Measurements from ENCODE around the gene SH3RF3.
"Not testable (repeated sequence)": the region's sequence is repeated elsewhere in the genome, so short reads cannot be mapped to it uniquely, and the experiment has no call there.

The SH3RF3 gene

GRCh38 chr2:109109342-109109741, 19.7 kb upstream of the SH3RF3 start:
- POLR2A ChIA-PET: no interaction called here
- TF ChIP-seq CTCF (IDR thresholded peaks at IDR 0.05; ENCODE audit: insufficient read depth, low read length, missing control alignments): no peak
- no peak for DNase-seq (ENCODE audit: low read depth, low spot score)
- CTCF ChIA-PET: no interaction called here
- no peak overlapping the region for H3K4me3 ChIP-seq (ENCODE audit: low read depth, low read length)

DNA sequence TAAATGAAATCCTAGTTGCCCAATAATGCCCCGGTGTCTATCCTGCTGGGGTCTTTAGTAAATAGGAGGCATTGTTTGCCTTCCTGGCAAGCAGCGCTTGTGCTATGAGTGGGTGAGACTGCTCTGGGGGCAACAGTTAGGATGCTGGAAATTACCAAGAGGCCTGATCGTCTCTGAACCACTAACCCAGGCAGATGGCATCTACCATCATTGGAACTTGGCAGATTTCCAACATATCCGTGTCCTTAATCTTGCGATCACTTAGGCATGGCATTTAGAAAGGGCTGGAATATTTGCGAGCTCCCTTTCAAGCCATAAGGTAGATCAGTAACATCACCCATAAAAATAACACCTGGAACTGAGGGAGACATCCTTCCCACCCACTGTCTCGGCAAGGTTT, 18.8 kb upstream of the SH3RF3 start:
- DNase-seq (ENCODE audit: low read depth, low spot score): no peak
- H3K4me3 ChIP-seq (ENCODE audit: low read depth, low read length): no peak overlapping the region
- ChIA-PET POLR2A (no interaction called here), CTCF (no interaction called here)
- no peak for TF ChIP-seq CTCF (IDR thresholded peaks at IDR 0.05; ENCODE audit: insufficient read depth, low read length, missing control alignments)

DNA sequence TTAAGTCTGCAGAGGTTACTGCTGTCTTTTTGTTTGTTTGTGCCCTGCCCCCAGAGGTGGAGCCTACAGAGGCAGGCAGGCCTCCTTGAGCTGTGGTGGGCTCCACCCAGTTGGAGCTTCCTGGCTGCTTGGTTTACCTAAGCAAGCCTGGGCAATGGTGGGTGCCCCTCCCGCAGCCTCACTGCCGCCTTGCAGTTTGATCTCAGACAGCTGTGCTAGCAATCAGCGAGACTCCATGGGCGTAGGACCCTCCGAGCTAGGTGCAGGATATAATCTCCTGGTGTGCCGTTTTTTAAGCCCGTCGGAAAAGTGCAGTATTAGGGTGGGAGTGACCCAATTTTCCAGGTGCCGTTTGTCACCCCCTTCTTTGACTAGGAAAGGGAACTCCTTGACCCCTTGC, 11.8 kb upstream of the SH3RF3 start:
- POLR2A ChIA-PET; H3K4me3 ChIP-seq (ENCODE audit: low read depth, low read length); DNase-seq (ENCODE audit: low read depth, low spot score): not testable (repeated sequence)
- CTCF ChIA-PET: interaction anchor here (1.0 kb wide), 1 partner anchor 14 kb away, joined by 4 read pairs; no protein-coding TSS in a partner anchor

DNA sequence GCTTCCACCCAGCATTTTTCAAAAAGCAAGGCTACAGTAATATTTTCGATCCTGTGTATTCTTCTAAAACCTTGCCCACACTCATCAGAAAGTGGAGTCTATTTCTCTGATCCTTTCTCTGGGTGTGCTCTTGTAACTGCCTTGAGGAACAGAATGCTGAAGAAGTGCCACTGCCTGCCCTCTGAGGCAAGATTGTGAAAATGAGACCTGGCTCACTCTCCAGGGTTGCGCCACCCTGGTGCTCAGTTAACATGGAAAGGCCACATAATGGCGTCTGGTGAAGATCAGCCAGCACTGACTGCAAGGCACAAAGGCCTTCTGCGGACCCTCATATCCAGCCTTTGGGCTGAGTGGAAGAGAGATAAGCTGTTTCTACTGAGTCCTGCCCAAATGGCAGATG, 11.2 kb upstream of the SH3RF3 start:
- no peak for TF ChIP-seq CTCF (IDR thresholded peaks at IDR 0.05; ENCODE audit: insufficient read depth, low read length, missing control alignments)
- no peak overlapping the region for H3K4me3 ChIP-seq (ENCODE audit: low read depth, low read length)
- CTCF ChIA-PET: interaction anchor here (1.0 kb wide), 1 partner anchor 15 kb away, joined by 4 read pairs; no protein-coding TSS in a partner anchor
- POLR2A ChIA-PET: no interaction called here
- no peak for DNase-seq (ENCODE audit: low read depth, low spot score)

DNA sequence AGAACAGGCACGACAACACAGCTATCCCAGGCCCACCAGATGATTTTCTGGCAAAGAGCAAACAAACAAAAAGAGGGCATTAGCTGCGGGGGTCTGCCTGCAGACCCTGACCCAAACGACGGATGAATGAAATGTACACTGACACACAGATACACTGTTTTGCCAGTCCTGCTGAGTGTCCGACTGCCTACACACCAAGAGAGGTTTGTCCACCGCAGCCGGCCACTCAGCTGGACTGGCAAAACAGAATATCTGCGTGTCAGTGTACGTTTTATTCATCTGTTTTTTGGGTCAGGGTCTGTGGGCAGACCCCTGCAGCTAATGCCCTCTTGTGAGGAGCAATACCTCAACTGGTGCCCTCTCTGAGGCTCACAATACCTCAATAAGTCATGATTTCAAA, 10.7 kb upstream of the SH3RF3 start:
- ChIA-PET POLR2A (no interaction called here), CTCF (no interaction called here)
- H3K4me3 ChIP-seq (ENCODE audit: low read depth, low read length): no peak overlapping the region
- DNase-seq (ENCODE audit: low read depth, low spot score): no peak
- TF ChIP-seq CTCF (IDR thresholded peaks at IDR 0.05; ENCODE audit: insufficient read depth, low read length, missing control alignments): no peak

GRCh38 chr2:109120166-109120565, 8.8 kb upstream of the SH3RF3 start:
- no peak overlapping the region for H3K4me3 ChIP-seq (ENCODE audit: low read depth, low read length)
- TF ChIP-seq CTCF (IDR thresholded peaks at IDR 0.05; ENCODE audit: insufficient read depth, low read length, missing control alignments): no peak
- DNase-seq (ENCODE audit: low read depth, low spot score): no peak
- ChIA-PET CTCF (no interaction called here), POLR2A (no interaction called here)

DNA sequence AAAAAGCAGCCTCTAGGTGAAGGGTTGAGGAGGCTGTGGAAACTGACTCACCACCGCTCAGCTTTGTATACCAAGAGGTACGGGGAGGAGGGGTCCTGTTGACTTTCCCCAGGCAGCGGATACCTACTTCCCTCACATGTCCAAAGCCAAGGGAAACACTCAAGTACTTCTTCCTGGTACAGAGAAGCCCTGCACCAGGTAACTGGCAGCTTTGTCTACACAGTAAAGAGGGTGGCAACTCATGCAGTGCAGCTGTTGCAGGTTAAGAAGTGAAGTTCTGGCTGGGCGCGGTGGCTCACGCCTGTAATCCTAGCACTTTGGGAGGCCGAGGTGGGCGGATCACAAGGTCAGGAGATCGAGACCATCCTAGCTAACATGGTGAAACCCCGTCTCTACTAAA, 8.3 kb upstream of the SH3RF3 start:
- DNase-seq (ENCODE audit: low read depth, low spot score); H3K4me3 ChIP-seq (ENCODE audit: low read depth, low read length); POLR2A ChIA-PET; CTCF ChIA-PET: not testable (repeated sequence)

Data from AG04449 (cell line).